MM.1S (cell line): ENCODE results near the gene ZCWPW1.

ENCODE experiments used
- DNase-seq: peaks from one replicate; pipeline ENCODE4 v3.0.0-alpha.2; 2015
- H2AFZ ChIP-seq: fragments of 300-600 bp; sonication (generic); 2 replicates; pipeline ENCODE4 v1.6.0; 2016; ENCODE audit warnings: antibody characterized with exemption, low read length
- H3F3A ChIP-seq: fragments of 300-600 bp; sonication (generic); 2 replicates; pipeline ENCODE4 v1.6.1; 2016; ENCODE audit warnings: mild to moderate bottlenecking, antibody characterized with exemption, low read length, moderate library complexity, mixed read lengths; ENCODE audit not compliant: insufficient read depth
- H3K27ac ChIP-seq: fragments of 300-600 bp; sonication (generic); 2 replicates; pipeline ENCODE4 v1.5.1; 2016; ENCODE audit warnings: mild to moderate bottlenecking, low read length
- H3K27me3 ChIP-seq: fragments of 300-600 bp; sonication (generic); replicated peaks from 2 replicates; pipeline ENCODE4 v1.6.0; 2016; ENCODE audit warnings: low read length; ENCODE audit not compliant: insufficient read depth
- H3K36me3 ChIP-seq: fragments of 300-600 bp; sonication (generic); replicated peaks from 2 replicates; pipeline ENCODE4 v1.6.1; 2016; ENCODE audit warnings: mild to moderate bottlenecking, low read length, mixed read lengths; ENCODE audit not compliant: insufficient read depth
- H3K4me1 ChIP-seq: fragments of 300-600 bp; sonication (generic); 2 replicates; pipeline ENCODE4 v1.6.1; 2016; ENCODE audit warnings: low read length, mixed read lengths
- H3K4me2 ChIP-seq: fragments of 300-600 bp; sonication (generic); 2 replicates; pipeline ENCODE4 v1.6.0; 2016; ENCODE audit warnings: low read depth, low read length
- H3K4me3 ChIP-seq: fragments of 300-600 bp; sonication (generic); 2 replicates; pipeline ENCODE4 v1.5.1; 2016; ENCODE audit warnings: low read length, mixed read lengths
- H3K79me2 ChIP-seq: fragments of 300-600 bp; sonication (generic); 2 replicates; pipeline ENCODE4 v1.6.1; 2016; ENCODE audit warnings: mixed run types, low read length, mixed read lengths
- H3K9ac ChIP-seq: fragments of 300-600 bp; sonication (generic); 2 replicates; pipeline ENCODE4 v1.6.1; 2016; ENCODE audit warnings: low read length, mixed read lengths
- H3K9me2 ChIP-seq: fragments of 300-600 bp; sonication (generic); replicated peaks from 2 replicates; pipeline ENCODE4 v1.6.1; 2016; ENCODE audit warnings: mild to moderate bottlenecking, low read length, mixed read lengths; ENCODE audit not compliant: insufficient read depth
- H3K9me3 ChIP-seq: fragments of 300-600 bp; sonication (generic); replicated peaks from 2 replicates; pipeline ENCODE4 v1.6.1; 2016; ENCODE audit warnings: mild to moderate bottlenecking, low read length, mixed read lengths; ENCODE audit not compliant: insufficient read depth
- H4K20me1 ChIP-seq: fragments of 300-600 bp; sonication (generic); 2 replicates; pipeline ENCODE4 v1.6.1; 2016; ENCODE audit warnings: mild to moderate bottlenecking, low read length, moderate library complexity, mixed read lengths; ENCODE audit not compliant: insufficient read depth
- CTCF ChIP-seq: fragments of 300-600 bp; sonication (generic); IDR thresholded peaks from 2 replicates; pipeline ENCODE4 v1.5.1; 2016; ENCODE audit warnings: antibody characterized with exemption, low read length, mixed read lengths
- EZH2 ChIP-seq: fragments of 300-600 bp; sonication (generic); optimal IDR thresholded peaks from 2 replicates; pipeline ENCODE3; 2017; ENCODE audit warnings: low read depth, mild to moderate bottlenecking, antibody characterized with exemption, low read length, mixed read lengths
- EZH2phosphoT487 ChIP-seq: fragments of 300-600 bp; sonication (generic); IDR thresholded peaks from 2 replicates; pipeline ENCODE4 v1.6.1; 2018; ENCODE audit warnings: antibody characterized with exemption, low read length

The ZCWPW1 gene

GRCh38 chr7:100467638-100468373 lies 39.3 kb upstream of the ZCWPW1 start:
- H3K9ac ChIP-seq, result no peak overlapping the region
- H3K79me2 ChIP-seq, result no peaks in the 10 kb centered on the region
- H3F3A ChIP-seq, result no peaks in the 10 kb centered on the region; the same call in 1 of the 2 replicates
- H3K4me3 ChIP-seq, result no peak overlapping the region
- H3K9me2 ChIP-seq, result no peaks in the 10 kb centered on the region
- H3K9me3 ChIP-seq, result no peaks in the 10 kb centered on the region
- DNase-seq, result no peak
- TF ChIP-seq EZH2phosphoT487, result no peak
- no peak for TF ChIP-seq CTCF
- no peak overlapping the region for H3K4me2 ChIP-seq
- H3K4me1 ChIP-seq, result no peaks in the 10 kb centered on the region
- H2AFZ ChIP-seq, result no peak overlapping the region
- H3K27ac ChIP-seq, result no peak overlapping the region
- H4K20me1 ChIP-seq, result no peaks in the 10 kb centered on the region
- no peaks in the 10 kb centered on the region for H3K27me3 ChIP-seq
- no peaks in the 10 kb centered on the region for H3K36me3 ChIP-seq

GRCh38 chr7:100466653-100467605 lies 38.4 kb upstream of the ZCWPW1 start:
- no peak overlapping the region for H3K9ac ChIP-seq
- H3F3A ChIP-seq, result no peaks in the 10 kb centered on the region; the same call in 1 of the 2 replicates
- no peaks in the 10 kb centered on the region for H3K4me1 ChIP-seq
- TF ChIP-seq EZH2phosphoT487, result no peak
- no peak for TF ChIP-seq CTCF
- no peak for TF ChIP-seq EZH2
- no peak overlapping the region for H3K4me2 ChIP-seq
- no peak for DNase-seq
- no peak overlapping the region for H3K4me3 ChIP-seq
- no peak overlapping the region for H2AFZ ChIP-seq
- H3K36me3 ChIP-seq, result no peaks in the 10 kb centered on the region
- no peak overlapping the region for H3K27ac ChIP-seq
- no peaks in the 10 kb centered on the region for H4K20me1 ChIP-seq
- no peaks in the 10 kb centered on the region for H3K27me3 ChIP-seq
- no peaks in the 10 kb centered on the region for H3K9me2 ChIP-seq
- H3K79me2 ChIP-seq, result no peaks in the 10 kb centered on the region
- no peaks in the 10 kb centered on the region for H3K9me3 ChIP-seq

GRCh38 chr7:100465702-100466311 lies 37.3 kb upstream of the ZCWPW1 start:
- H4K20me1 ChIP-seq, result no peaks in the 10 kb centered on the region
- no peaks in the 10 kb centered on the region for H3K9me3 ChIP-seq
- H3K27me3 ChIP-seq, result no peaks in the 10 kb centered on the region
- no peaks in the 10 kb centered on the region for H3K36me3 ChIP-seq
- H3K4me1 ChIP-seq, result no peaks in the 10 kb centered on the region
- no peak for DNase-seq
- TF ChIP-seq EZH2phosphoT487 (no peak), EZH2 (no peak)
- no peak overlapping the region for H3K27ac ChIP-seq
- no peaks in the 10 kb centered on the region for H3K79me2 ChIP-seq
- H3K9me2 ChIP-seq, result no peaks in the 10 kb centered on the region
- no peak overlapping the region for H2AFZ ChIP-seq
- no peak overlapping the region for H3K4me3 ChIP-seq
- no peak overlapping the region for H3K4me2 ChIP-seq
- no peaks in the 10 kb centered on the region; the same call in 1 of the 2 replicates for H3F3A ChIP-seq
- no peak overlapping the region for H3K9ac ChIP-seq
